Urinary bladder (tissue), 4 donors: Measurements from ENCODE around the gene ZNF792. TPM values are rescaled to one million over a fixed set of nuclear protein-coding genes. Genes with fewer than 3 reads are reported as not detected.
"Not testable (repeated sequence)": the region's sequence is repeated elsewhere in the genome, so short reads cannot be mapped to it uniquely, and the experiment has no call there.

Experiments
- DNase-seq: peaks from one replicate; pipeline ENCODE4 v3.0.0-alpha.2; 2015; ENCODE audit errors: extremely low spot score
- H3K27ac ChIP-seq: one replicate; pipeline ENCODE4 v1.5.1; 2013; ENCODE audit warnings: low read depth, mild to moderate bottlenecking, moderate library complexity
- H3K36me3 ChIP-seq: one replicate; pipeline ENCODE4 v1.6.1; 2013; ENCODE audit warnings: mild to moderate bottlenecking, moderate library complexity; ENCODE audit not compliant: insufficient read depth
- H3K4me1 ChIP-seq: one replicate; pipeline ENCODE4 v1.6.1; 2013; ENCODE audit warnings: mild to moderate bottlenecking, moderate library complexity; ENCODE audit not compliant: insufficient read depth
- H3K4me3 ChIP-seq: one replicate; pipeline ENCODE4 v1.5.1; 2013; ENCODE audit warnings: low read depth, low read length
- WGBS: extraction: QIAGEN DNeasy Blood & Tissue Kit; methylation state at CpG from one replicate; pipeline ENCODE4 v1.1.7; 2013; 5-methylcytosine and 5-hydroxymethylcytosine counted together
- polyA plus RNA-seq: library from polyadenylated mRNA; stranded (reverse); fragments of 200-250 nt; gene quantifications from one replicate; pipeline ENCODE4 v1.2.3, GENCODE V29; 2013
- total RNA-seq: library from RNA; depleted of rRNA; stranded (reverse); fragments of >200 nt; gene quantifications from one replicate; pipeline ENCODE4 v1.2.3, GENCODE V29; 2014
- donor health status: healthy with polysubstance abuse.
- donor health status: healthy.

The ZNF792 gene
- 12.5 TPM for total RNA-seq
- 3.9 TPM for polyA plus RNA-seq

GRCh38 chr19:34963573-34964406 lies at the start of gene ZNF792:
Gene ZNF792, minus strand, starts transcription at chr19:34964229. Its CDS starts 567 bp downstream, at chr19:34963662.
- under 1% methylated on average over 78 of the region's 78 CpGs for WGBS
- Histone ChIP-seq H3K4me1 (no peaks in the 10 kb centered on the region), H3K36me3 (peaks cover 9% of the 10 kb centered on the region), H3K4me3 (peak within 1 kb of the TSS; percentile 96), H3K27ac (no peak within 1 kb of the TSS)
- DNase-seq: no peak

GRCh38 chr19:35013041-35013819 lies 49.2 kb upstream of the ZNF792 start:
- Histone ChIP-seq H3K27ac (no peak overlapping the region), H3K36me3 (peaks cover 5% of the 10 kb centered on the region), H3K4me1 (no peaks in the 10 kb centered on the region), H3K4me3 (no peak overlapping the region)
- DNase-seq: no peak
- 49% methylated on average over 32 of the region's 32 CpGs for WGBS

- 84% methylated on average over 18 of the region's 18 CpGs for WGBS
- H3K4me1 ChIP-seq: no peaks in the 10 kb centered on the region
- no peak overlapping the region for H3K4me3 ChIP-seq
Observed at GRCh38 chr19:35011737-35012682, 48.0 kb upstream of the ZNF792 start.

GRCh38 chr19:35011091-35011689 lies 47.2 kb upstream of the ZNF792 start:
- peaks cover 5% of the 10 kb centered on the region for H3K36me3 ChIP-seq
- DNase-seq: no peak

More at GRCh38 chr19:35011737-35012682, 48.0 kb upstream of the ZNF792 start:
- no peak for DNase-seq
- Histone ChIP-seq H3K27ac (no peak overlapping the region), H3K36me3 (peaks cover 5% of the 10 kb centered on the region)

GRCh38 chr19:35009424-35010415 lies 45.7 kb upstream of the ZNF792 start:
- Histone ChIP-seq H3K27ac (no peak overlapping the region), H3K36me3 (peaks cover 5% of the 10 kb centered on the region), H3K4me3 (no peak overlapping the region), H3K4me1 (peaks cover 2% of the 10 kb centered on the region)
- no peak for DNase-seq
- 90% methylated on average over 36 of the region's 36 CpGs for WGBS

More at GRCh38 chr19:35011091-35011689, 47.2 kb upstream of the ZNF792 start:
- no peak overlapping the region for H3K27ac ChIP-seq
- H3K4me1 ChIP-seq: no peaks in the 10 kb centered on the region
- no peak overlapping the region for H3K4me3 ChIP-seq
- WGBS: 82% methylated on average over 13 of the region's 13 CpGs

GRCh38 chr19:35008891-35009341 lies 44.9 kb upstream of the ZNF792 start:
- WGBS: 81% methylated on average over 12 of the region's 12 CpGs
- Histone ChIP-seq H3K36me3 (peaks cover 5% of the 10 kb centered on the region), H3K27ac (no peak overlapping the region), H3K4me3 (no peak overlapping the region), H3K4me1 (peaks cover 2% of the 10 kb centered on the region)
- DNase-seq: no peak

- not testable (repeated sequence) for H3K4me3 ChIP-seq, H3K27ac ChIP-seq, H3K36me3 ChIP-seq, DNase-seq, H3K4me1 ChIP-seq
- 97% methylated on average over 8 of the region's 8 CpGs for WGBS
Observed at GRCh38 chr19:35007427-35007826, 43.4 kb upstream of the ZNF792 start.

GRCh38 chr19:35006999-35007365 lies 43.0 kb upstream of the ZNF792 start:
- Histone ChIP-seq H3K36me3 (peaks cover 5% of the 10 kb centered on the region), H3K4me1 (peaks cover 2% of the 10 kb centered on the region), H3K4me3 (no peak overlapping the region), H3K27ac (no peak overlapping the region)
- no peak for DNase-seq
- 97% methylated on average over 5 of the region's 5 CpGs for WGBS

GRCh38 chr19:35006342-35006998 lies 42.4 kb upstream of the ZNF792 start:
- H3K27ac ChIP-seq: no peak overlapping the region
- H3K4me3 ChIP-seq: no peak overlapping the region
- peaks cover 5% of the 10 kb centered on the region for H3K36me3 ChIP-seq
- H3K4me1 ChIP-seq: peaks cover 2% of the 10 kb centered on the region
- WGBS: 69% methylated on average over 15 of the region's 15 CpGs
- peak; percentile 51 for DNase-seq

GRCh38 chr19:35006007-35006341 lies 41.9 kb upstream of the ZNF792 start:
- 86% methylated on average over 6 of the region's 6 CpGs for WGBS
- DNase-seq, H3K27ac ChIP-seq, H3K36me3 ChIP-seq, H3K4me3 ChIP-seq, H3K4me1 ChIP-seq: not testable (repeated sequence)

- Histone ChIP-seq H3K36me3 (peaks cover 2% of the 10 kb centered on the region), H3K4me3 (no peak overlapping the region), H3K27ac (no peak overlapping the region), H3K4me1 (peaks cover 2% of the 10 kb centered on the region)
- WGBS: 82% methylated on average over 11 of the region's 11 CpGs
- no peak for DNase-seq
Observed at GRCh38 chr19:35005256-35005977, 41.4 kb upstream of the ZNF792 start.
